Lower leg skin (tissue), 3 donors: ENCODE results near the gene ZNF341.

ENCODE experiments used
- CTCF ChIP-seq, 3 donors: fragments of 450-650 bp; IDR thresholded peaks; one replicate each; pipeline ENCODE4 v1.5.1; 2016; ENCODE audit warnings: antibody characterized with exemption in 3 of 3, mild to moderate bottlenecking in 3 of 3, moderate library complexity in 2 of 3
- POLR2A ChIP-seq, 2 donors: fragments of 450-650 bp; IDR thresholded peaks; one replicate each; pipeline ENCODE4 v1.6.1; 2016 to 2017; ENCODE audit warnings: antibody characterized with exemption in 2 of 2, mild to moderate bottlenecking in 1 of 2, moderate library complexity in 1 of 2

- no peak for TF ChIP-seq POLR2A (IDR thresholded peaks at IDR 0.05)
- no peak for TF ChIP-seq CTCF (IDR thresholded peaks at IDR 0.05)
These were observed 91.2 kb downstream of the ZNF341 start for GRCh38 chr20:33822991-33823390.
